Colon (tissue), 2 donors: ENCODE data around the gene PDCL3.

ENCODE experiments used
- FAIRE-seq: peaks from 2 replicates; lab custom pipeline; 2012; peaks lifted over from hg19 to GRCh38; lab: Jason Lieb, UNC
- donor health status: control.
- donor health status: control.

The PDCL3 gene

GRCh38 chr2:100562613-100563406, at the start of gene PDCL3:
PDCL3 (plus strand) TSS chr2:100562993; CDS start chr2:100563068, 75 bp downstream.
- no peak for FAIRE-seq

GRCh38 chr2:100513650-100514049, 49.1 kb upstream of the PDCL3 start:
- FAIRE-seq, result no peak

GRCh38 chr2:100517556-100517955, 45.2 kb upstream of the PDCL3 start:
- no peak for FAIRE-seq

GRCh38 chr2:100518801-100519200, 44.0 kb upstream of the PDCL3 start:
- FAIRE-seq, result no peak

- no peak for FAIRE-seq
Measured at GRCh38 chr2:100520224-100520623, 42.6 kb upstream of the PDCL3 start.

- no peak for FAIRE-seq
Measured at GRCh38 chr2:100522430-100522829, 40.4 kb upstream of the PDCL3 start.

- FAIRE-seq, result no peak
Measured at GRCh38 chr2:100524331-100524730, 38.5 kb upstream of the PDCL3 start.

GRCh38 chr2:100526868-100527267, 35.9 kb upstream of the PDCL3 start:
- no peak for FAIRE-seq

GRCh38 chr2:100527440-100528015, 35.3 kb upstream of the PDCL3 start:
- FAIRE-seq, result no peak

- no peak for FAIRE-seq
Measured at GRCh38 chr2:100529176-100529575, 33.6 kb upstream of the PDCL3 start.

- FAIRE-seq, result no peak
Measured at GRCh38 chr2:100529900-100530299, 32.9 kb upstream of the PDCL3 start.

GRCh38 chr2:100535855-100536254, 26.9 kb upstream of the PDCL3 start:
- no peak for FAIRE-seq

GRCh38 chr2:100537918-100538317, 24.9 kb upstream of the PDCL3 start:
- no peak for FAIRE-seq

GRCh38 chr2:100539221-100539620, 23.6 kb upstream of the PDCL3 start:
- no peak for FAIRE-seq

GRCh38 chr2:100541404-100541803, 21.4 kb upstream of the PDCL3 start:
- no peak for FAIRE-seq

GRCh38 chr2:100542418-100542817, 20.4 kb upstream of the PDCL3 start:
- no peak for FAIRE-seq

- no peak for FAIRE-seq
Measured at GRCh38 chr2:100544911-100545596, 17.7 kb upstream of the PDCL3 start.

GRCh38 chr2:100546469-100546868, 16.3 kb upstream of the PDCL3 start:
- no peak for FAIRE-seq

- no peak for FAIRE-seq
Measured at GRCh38 chr2:100548771-100549170, 14.0 kb upstream of the PDCL3 start.

- FAIRE-seq, result no peak
Measured at GRCh38 chr2:100551303-100551702, 11.5 kb upstream of the PDCL3 start.

- FAIRE-seq, result no peak
Measured at GRCh38 chr2:100554798-100555407, 7.9 kb upstream of the PDCL3 start.

- FAIRE-seq, result no peak
Measured at GRCh38 chr2:100556746-100557145, 6.0 kb upstream of the PDCL3 start.
